GM23338 (cell line): ENCODE data around the gene CGB2. TPM values are rescaled to one million over a fixed set of nuclear protein-coding genes. Genes with fewer than 3 reads are reported as not detected.

ENCODE experiments used
- ATAC-seq: fragments of 200-7000 bp; cut with Tn5 transposase; 3 replicates; pipeline ENCODE4 v1.9.1; 2020
- DNase-seq: peaks from one replicate; pipeline ENCODE4 v3.0.0-alpha.2; 2015; ENCODE audit warnings: low spot score
- H2AFZ ChIP-seq: fragments of 200-600 bp; sonication (generic); 2 replicates; pipeline ENCODE4 v1.8.0; 2016; ENCODE audit warnings: antibody characterized with exemption, mild to moderate bottlenecking, moderate library complexity
- H3F3A ChIP-seq: fragments of 200-600 bp; sonication (generic); replicated peaks from 2 replicates; pipeline ENCODE4 v1.8.0; 2017; ENCODE audit warnings: antibody characterized with exemption, mixed run types, low read depth
- H3K27ac ChIP-seq: fragments of 200-600 bp; sonication (generic); 2 replicates; pipeline ENCODE4 v1.6.1; 2016; ENCODE audit warnings: low read depth
- H3K27me3 ChIP-seq: fragments of 200-600 bp; sonication (generic); 2 replicates; pipeline ENCODE4 v1.8.0; 2016; ENCODE audit warnings: mild to moderate bottlenecking, mixed run types, moderate library complexity; ENCODE audit not compliant: insufficient read depth
- H3K36me3 ChIP-seq: fragments of 200-600 bp; sonication (generic); 2 replicates; pipeline ENCODE4 v1.8.0; 2016; ENCODE audit warnings: mild to moderate bottlenecking; ENCODE audit not compliant: insufficient read depth
- H3K4me1 ChIP-seq: fragments of 200-600 bp; sonication (generic); 2 replicates; pipeline ENCODE4 v1.8.0; 2016; ENCODE audit warnings: mild to moderate bottlenecking, moderate library complexity; ENCODE audit not compliant: insufficient read depth
- H3K4me2 ChIP-seq: fragments of 200-600 bp; sonication (generic); 2 replicates; pipeline ENCODE4 v1.7.1; 2017; ENCODE audit warnings: mixed run types
- H3K4me3 ChIP-seq: fragments of 200-600 bp; sonication (generic); 2 replicates; pipeline ENCODE4 v1.6.1; 2016; ENCODE audit warnings: mixed run types
- H3K79me2 ChIP-seq: fragments of 200-600 bp; sonication (generic); replicated peaks from 2 replicates; pipeline ENCODE4 v1.8.0; 2017; ENCODE audit warnings: mild to moderate bottlenecking; ENCODE audit not compliant: insufficient read depth
- H3K9me2 ChIP-seq: fragments of 200-600 bp; sonication (generic); 2 replicates; pipeline ENCODE4 v1.8.0; 2017; ENCODE audit not compliant: insufficient read depth
- H4K20me1 ChIP-seq: fragments of 200-600 bp; sonication (generic); replicated peaks from 2 replicates; pipeline ENCODE4 v1.8.0; 2017; ENCODE audit warnings: mild to moderate bottlenecking; ENCODE audit not compliant: insufficient read depth
- H3K27ac Mint-ChIP-seq: 2 replicates; pipeline ENCODE4 v1.8.0; 2020; ENCODE audit warnings: inconsistent platforms, mild to moderate bottlenecking, moderate library complexity, mixed read lengths
- H3K27me3 Mint-ChIP-seq: 3 replicates; pipeline ENCODE4 v1.8.0; 2022; ENCODE audit warnings: low read depth, mild to moderate bottlenecking, moderate library complexity, mixed read lengths, inconsistent platforms; ENCODE audit not compliant: insufficient read depth, poor library complexity
- H3K36me3 Mint-ChIP-seq: 3 replicates; pipeline ENCODE4 v1.8.0; 2021; ENCODE audit warnings: low read depth, mild to moderate bottlenecking, inconsistent platforms, moderate library complexity, mixed read lengths
- H3K4me1 Mint-ChIP-seq: 3 replicates; pipeline ENCODE4 v1.8.0; 2020; ENCODE audit warnings: mild to moderate bottlenecking, inconsistent platforms, mixed read lengths
- H3K4me3 Mint-ChIP-seq: 3 replicates; pipeline ENCODE4 v1.8.0; 2021; ENCODE audit warnings: moderate library complexity, mild to moderate bottlenecking, inconsistent platforms, mixed read lengths
- H3K9me3 Mint-ChIP-seq: 3 replicates; pipeline ENCODE4 v1.8.0; 2020; ENCODE audit warnings: moderate library complexity, mild to moderate bottlenecking, inconsistent platforms, mixed read lengths
- CREB1 ChIP-seq: fragments of 250-450 bp; sonication (Bioruptor Pico); IDR thresholded peaks from 2 replicates; pipeline ENCODE4 v1.5.0; 2020; ENCODE audit warnings: low read depth, mild to moderate bottlenecking, moderate library complexity
- CTCF ChIP-seq, 2 experiments: fragments of 200-600 bp in 1 of 2; sonication (generic) in 1 of 2; conservative IDR thresholded peaks; 2 replicates each; pipeline versions ENCODE4 v1.5.1 to v1.6.1; 2016 to 2017; ENCODE audit warnings: antibody characterized with exemption in 2 of 2, low read depth in 2 of 2, mild to moderate bottlenecking in 2 of 2, moderate library complexity in 1 of 2
- ETS1 ChIP-seq: IDR thresholded peaks from 2 replicates; pipeline ENCODE4 v1.6.1; 2016; ENCODE audit warnings: antibody characterized with exemption
- EZH2 ChIP-seq: fragments of 200-600 bp; sonication (generic); IDR thresholded peaks from one replicate; pipeline ENCODE4 v1.8.0; 2017; ENCODE audit warnings: antibody characterized with exemption, mild to moderate bottlenecking, low read depth; ENCODE audit not compliant: unreplicated experiment
- EZH2phosphoT487 ChIP-seq: fragments of 200-600 bp; sonication (generic); IDR thresholded peaks from one replicate; pipeline ENCODE4 v1.8.1; 2018; ENCODE audit warnings: antibody characterized with exemption; ENCODE audit not compliant: unreplicated experiment
- JUNB ChIP-seq: IDR thresholded peaks from one replicate; pipeline ENCODE4 v1.6.1; 2016; ENCODE audit warnings: antibody characterized with exemption; ENCODE audit not compliant: unreplicated experiment
- NANOG ChIP-seq: IDR thresholded peaks from 2 replicates; pipeline ENCODE4 v1.6.1; 2016; ENCODE audit warnings: antibody characterized with exemption, borderline replicate concordance
- POLR2AphosphoS5 ChIP-seq: IDR thresholded peaks from 2 replicates; pipeline ENCODE4 v1.6.1; 2016; ENCODE audit warnings: antibody characterized with exemption, low read depth
- REST ChIP-seq: IDR thresholded peaks from one replicate; pipeline ENCODE4 v1.6.1; 2018; ENCODE audit warnings: antibody characterized with exemption; ENCODE audit not compliant: unreplicated experiment
- STAT1 ChIP-seq: IDR thresholded peaks from one replicate; pipeline ENCODE4 v1.6.1; 2016; ENCODE audit warnings: antibody characterized with exemption; ENCODE audit not compliant: unreplicated experiment
- ZNF331 ChIP-seq: fragments of 250-450 bp; sonication (Bioruptor Pico); IDR thresholded peaks from 2 replicates; pipeline ENCODE4 v1.5.0; 2020; ENCODE audit warnings: low read depth, mild to moderate bottlenecking, moderate library complexity
- ZNF462 ChIP-seq: fragments of 250-450 bp; sonication (Bioruptor Pico); IDR thresholded peaks from 2 replicates; pipeline ENCODE4 v1.5.0; 2020; ENCODE audit warnings: mild to moderate bottlenecking, moderate library complexity
- polyA plus RNA-seq: library from polyadenylated mRNA; unstranded; fragments of >200 nt; fragmentation: Nextera tagmentation; extraction: Ambion mirVana; gene quantifications from 2 replicates; pipeline ENCODE4 v1.2.1, GENCODE V29; 2016
- total RNA-seq: library from RNA; depleted of rRNA; stranded (reverse); fragments of >200 nt; shearing (Covaris generic); gene quantifications from 2 replicates; pipeline ENCODE4 v1.2.3, GENCODE V29; 2014

Gene CGB2
- total and polyA plus RNA-seq, 2 experiments from 2014 or later: 0.57 TPM; not detected in 1

GRCh38 chr19:49081273-49081672, 49.6 kb downstream of the CGB2 start:
- ATAC-seq (no peak), DNase-seq (no peak)
- no peak overlapping the region for H3K4me3 ChIP-seq
- 0 out of 2 replicates have a peak, but pooled peaks cover 3% of the 10 kb centered on the region for H3K27me3 ChIP-seq
- H3K36me3 ChIP-seq: no peaks in the 10 kb centered on the region
- no peak overlapping the region for H3K27ac ChIP-seq
- Mint-ChIP-seq H3K27me3 (peaks cover 13% of the 10 kb centered on the region), H3K9me3 (peaks cover 3% of the 10 kb centered on the region; the same call in 2 of the 3 replicates), H3K36me3 (peaks cover 5% of the 10 kb centered on the region), H3K4me1 (peaks cover 7% of the 10 kb centered on the region), H3K4me3 (no peak overlapping the region), H3K27ac (no peak overlapping the region)
- peaks cover 8% of the 10 kb centered on the region for H3K79me2 ChIP-seq
- no peak for TF ChIP-seq ETS1
- TF ChIP-seq EZH2: no peak
- TF ChIP-seq REST: no peak
- TF ChIP-seq NANOG: no peak
- TF ChIP-seq STAT1: no peak
- TF ChIP-seq EZH2phosphoT487: no peak
- no peak for TF ChIP-seq ZNF331 (CRISPR knock-in tag)
- TF ChIP-seq CREB1 (CRISPR knock-in tag): no peak
- TF ChIP-seq ZNF462 (CRISPR knock-in tag): no peak
- TF ChIP-seq CTCF (conservative IDR thresholded peaks at IDR 0.05; ENCODE audit: low read depth in 2 of 2): no peak
- TF ChIP-seq JUNB: no peak
- TF ChIP-seq POLR2AphosphoS5: no peak
- H3F3A ChIP-seq: peaks cover 6% of the 10 kb centered on the region; the same call in 1 of the 2 replicates
- no peaks in the 10 kb centered on the region for H3K9me2 ChIP-seq
- peaks cover 8% of the 10 kb centered on the region for H3K4me1 ChIP-seq
- peaks cover 3% of the 10 kb centered on the region; the same call in 1 of the 2 replicates for H4K20me1 ChIP-seq
- no peak overlapping the region for H2AFZ ChIP-seq
- no peak overlapping the region for H3K4me2 ChIP-seq
